HG03064 (cell line): ENCODE results near the gene CTU2.

Source experiments
- ATAC-seq: cut with Tn5 transposase; IDR thresholded peaks from one replicate; pipeline ENCODE4 v1.9.1; 2021; ENCODE audit warnings: low read depth; ENCODE audit not compliant: unreplicated experiment

The CTU2 gene

GRCh38 chr16:88759245-88759975 lies 53.1 kb downstream of the CTU2 start:
- no peak for ATAC-seq

DNA sequence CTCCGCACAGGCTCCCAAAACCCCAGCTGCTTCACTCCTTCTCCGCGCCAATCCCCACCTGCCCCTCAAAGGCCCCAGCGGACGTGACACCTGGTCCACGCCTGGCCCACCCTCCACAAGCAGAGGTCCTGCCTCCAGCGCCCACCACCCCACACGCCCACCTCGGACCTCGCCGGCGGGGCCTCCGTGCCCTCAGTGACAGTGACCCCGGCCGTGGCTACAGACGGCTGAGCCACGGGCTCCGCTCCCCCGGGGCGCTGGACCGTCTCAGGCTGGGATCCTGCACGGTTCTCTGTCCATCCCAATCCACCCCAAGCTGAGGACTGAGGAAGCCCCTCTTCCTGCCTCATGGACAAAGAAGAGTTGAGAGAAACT lies 53.7 kb downstream of the CTU2 start:
- no peak for ATAC-seq

GRCh38 chr16:88760424-88761142 lies 54.3 kb downstream of the CTU2 start:
- ATAC-seq: no peak

DNA sequence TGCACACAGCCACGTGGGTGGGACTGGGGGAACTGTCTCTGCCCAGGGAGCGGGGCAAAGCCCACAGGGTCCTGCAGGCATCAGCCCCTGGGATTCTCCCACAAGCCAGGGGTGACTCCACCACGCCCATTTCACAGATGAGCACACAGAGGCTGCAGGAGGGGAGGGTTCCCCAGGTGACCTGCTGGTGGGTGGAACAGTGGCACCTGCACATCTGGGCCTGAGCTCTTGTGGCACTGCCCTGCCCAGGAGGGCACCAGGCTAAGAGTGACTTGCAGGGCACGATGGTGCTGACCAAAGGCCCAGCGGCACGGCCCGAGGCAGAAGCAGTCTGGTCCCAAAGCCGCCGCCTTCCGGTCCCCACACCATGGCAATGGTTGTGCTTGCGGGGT lies 54.8 kb downstream of the CTU2 start:
- ATAC-seq: no peak

DNA sequence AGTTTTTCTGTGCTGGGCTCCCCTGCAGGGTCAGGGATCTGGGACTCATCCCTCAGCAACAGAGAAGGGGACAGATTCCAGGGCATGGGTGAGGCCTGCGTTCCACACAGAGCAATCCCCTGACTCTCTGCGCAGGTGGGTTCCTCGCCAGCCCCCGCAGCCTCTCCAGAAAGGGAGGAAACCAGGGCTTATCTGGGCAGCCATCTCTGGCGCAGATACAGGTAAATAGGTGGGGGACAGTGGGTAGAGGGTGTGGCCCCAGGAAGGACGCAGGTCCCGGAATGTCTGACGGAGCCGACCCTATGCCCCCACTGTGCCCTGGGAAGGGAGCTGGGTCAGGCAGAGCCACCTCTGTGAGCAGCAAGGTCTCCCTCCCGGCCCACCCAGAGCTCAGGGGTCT lies 55.5 kb downstream of the CTU2 start:
- no peak for ATAC-seq

- ATAC-seq: no peak
These were observed 56.1 kb downstream of the CTU2 start for GRCh38 chr16:88762258-88762870.

DNA sequence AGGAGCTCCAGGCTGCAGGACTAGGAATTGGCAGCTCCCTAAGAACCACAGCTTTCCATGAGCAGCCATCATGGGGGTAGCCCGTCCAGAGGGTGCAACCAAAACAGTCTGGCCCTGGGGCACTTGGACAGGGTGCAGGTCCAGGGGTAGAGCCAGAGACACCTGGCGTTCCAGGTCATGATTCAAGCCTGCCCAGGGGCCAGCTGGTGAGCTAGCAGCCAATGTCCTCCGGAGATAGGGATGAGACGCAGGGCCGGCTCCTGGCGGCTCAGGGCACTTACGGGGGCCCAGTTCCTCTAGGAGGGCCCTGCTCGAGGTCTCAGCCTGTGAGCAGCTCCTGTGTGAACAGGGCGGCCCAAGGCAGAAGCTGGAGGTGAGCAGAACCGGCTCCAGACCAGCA lies 56.6 kb downstream of the CTU2 start:
- ATAC-seq: no peak

DNA sequence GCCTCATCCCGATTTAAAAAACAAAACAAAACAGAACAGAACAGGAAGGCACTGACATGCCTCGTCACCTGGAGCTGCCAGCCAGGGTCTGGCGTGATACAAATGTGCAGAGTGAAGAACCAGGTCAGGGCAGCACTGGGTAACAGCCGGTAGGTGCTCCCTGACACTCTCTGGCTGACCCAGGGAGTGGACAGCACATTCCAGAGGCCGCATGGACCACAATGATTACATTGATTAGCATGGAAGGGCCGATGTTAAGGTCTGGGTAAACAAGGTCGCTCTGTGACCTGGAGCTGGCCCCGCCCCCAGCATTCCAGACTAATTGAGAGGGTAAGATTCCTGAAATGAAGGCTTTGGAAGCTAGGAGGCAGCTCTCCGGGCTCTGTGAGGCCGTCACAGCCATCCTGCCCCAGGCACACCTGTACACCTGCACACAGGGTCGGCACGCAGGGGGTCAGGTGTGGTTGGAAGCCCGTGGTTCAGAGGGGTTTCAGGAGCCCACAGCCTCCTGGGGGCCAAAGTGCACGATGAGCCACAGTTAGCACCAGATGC lies 57.3 kb downstream of the CTU2 start:
- ATAC-seq: no peak

- ATAC-seq: no peak
These were observed 57.8 kb downstream of the CTU2 start for GRCh38 chr16:88764080-88764479.

DNA sequence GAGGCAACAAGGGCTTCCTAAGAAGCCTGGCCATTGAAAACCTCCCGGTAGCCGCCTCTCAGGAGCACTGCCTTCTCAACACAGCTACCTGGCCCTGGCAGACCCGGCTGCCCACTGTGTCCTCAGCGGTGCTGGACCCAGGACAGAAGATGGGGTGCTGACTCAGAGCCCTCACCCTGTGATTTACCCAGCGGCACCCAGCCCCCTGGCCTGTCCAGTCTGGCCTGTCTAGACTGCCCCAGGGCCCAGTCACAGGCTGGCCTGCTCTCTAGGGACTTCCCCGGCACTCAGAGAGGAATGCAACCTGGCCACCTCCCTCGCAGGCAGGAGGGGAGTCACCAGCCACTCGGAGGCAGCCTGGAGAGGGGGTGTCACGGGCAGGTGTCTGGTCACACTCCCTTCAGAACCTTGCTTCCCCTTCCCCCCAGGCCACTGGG lies 58.6 kb downstream of the CTU2 start:
- no peak for ATAC-seq
